ENCODE results near the gene CDT1. TPM values are rescaled to one million over a fixed set of nuclear protein-coding genes. Genes with fewer than 3 reads are reported as not detected.

Gene CDT1
- total and polyA plus RNA-seq, 2 experiments from 2014 or later = 32.6 to 187 TPM

- TF ChIP-seq, protein P1, sequence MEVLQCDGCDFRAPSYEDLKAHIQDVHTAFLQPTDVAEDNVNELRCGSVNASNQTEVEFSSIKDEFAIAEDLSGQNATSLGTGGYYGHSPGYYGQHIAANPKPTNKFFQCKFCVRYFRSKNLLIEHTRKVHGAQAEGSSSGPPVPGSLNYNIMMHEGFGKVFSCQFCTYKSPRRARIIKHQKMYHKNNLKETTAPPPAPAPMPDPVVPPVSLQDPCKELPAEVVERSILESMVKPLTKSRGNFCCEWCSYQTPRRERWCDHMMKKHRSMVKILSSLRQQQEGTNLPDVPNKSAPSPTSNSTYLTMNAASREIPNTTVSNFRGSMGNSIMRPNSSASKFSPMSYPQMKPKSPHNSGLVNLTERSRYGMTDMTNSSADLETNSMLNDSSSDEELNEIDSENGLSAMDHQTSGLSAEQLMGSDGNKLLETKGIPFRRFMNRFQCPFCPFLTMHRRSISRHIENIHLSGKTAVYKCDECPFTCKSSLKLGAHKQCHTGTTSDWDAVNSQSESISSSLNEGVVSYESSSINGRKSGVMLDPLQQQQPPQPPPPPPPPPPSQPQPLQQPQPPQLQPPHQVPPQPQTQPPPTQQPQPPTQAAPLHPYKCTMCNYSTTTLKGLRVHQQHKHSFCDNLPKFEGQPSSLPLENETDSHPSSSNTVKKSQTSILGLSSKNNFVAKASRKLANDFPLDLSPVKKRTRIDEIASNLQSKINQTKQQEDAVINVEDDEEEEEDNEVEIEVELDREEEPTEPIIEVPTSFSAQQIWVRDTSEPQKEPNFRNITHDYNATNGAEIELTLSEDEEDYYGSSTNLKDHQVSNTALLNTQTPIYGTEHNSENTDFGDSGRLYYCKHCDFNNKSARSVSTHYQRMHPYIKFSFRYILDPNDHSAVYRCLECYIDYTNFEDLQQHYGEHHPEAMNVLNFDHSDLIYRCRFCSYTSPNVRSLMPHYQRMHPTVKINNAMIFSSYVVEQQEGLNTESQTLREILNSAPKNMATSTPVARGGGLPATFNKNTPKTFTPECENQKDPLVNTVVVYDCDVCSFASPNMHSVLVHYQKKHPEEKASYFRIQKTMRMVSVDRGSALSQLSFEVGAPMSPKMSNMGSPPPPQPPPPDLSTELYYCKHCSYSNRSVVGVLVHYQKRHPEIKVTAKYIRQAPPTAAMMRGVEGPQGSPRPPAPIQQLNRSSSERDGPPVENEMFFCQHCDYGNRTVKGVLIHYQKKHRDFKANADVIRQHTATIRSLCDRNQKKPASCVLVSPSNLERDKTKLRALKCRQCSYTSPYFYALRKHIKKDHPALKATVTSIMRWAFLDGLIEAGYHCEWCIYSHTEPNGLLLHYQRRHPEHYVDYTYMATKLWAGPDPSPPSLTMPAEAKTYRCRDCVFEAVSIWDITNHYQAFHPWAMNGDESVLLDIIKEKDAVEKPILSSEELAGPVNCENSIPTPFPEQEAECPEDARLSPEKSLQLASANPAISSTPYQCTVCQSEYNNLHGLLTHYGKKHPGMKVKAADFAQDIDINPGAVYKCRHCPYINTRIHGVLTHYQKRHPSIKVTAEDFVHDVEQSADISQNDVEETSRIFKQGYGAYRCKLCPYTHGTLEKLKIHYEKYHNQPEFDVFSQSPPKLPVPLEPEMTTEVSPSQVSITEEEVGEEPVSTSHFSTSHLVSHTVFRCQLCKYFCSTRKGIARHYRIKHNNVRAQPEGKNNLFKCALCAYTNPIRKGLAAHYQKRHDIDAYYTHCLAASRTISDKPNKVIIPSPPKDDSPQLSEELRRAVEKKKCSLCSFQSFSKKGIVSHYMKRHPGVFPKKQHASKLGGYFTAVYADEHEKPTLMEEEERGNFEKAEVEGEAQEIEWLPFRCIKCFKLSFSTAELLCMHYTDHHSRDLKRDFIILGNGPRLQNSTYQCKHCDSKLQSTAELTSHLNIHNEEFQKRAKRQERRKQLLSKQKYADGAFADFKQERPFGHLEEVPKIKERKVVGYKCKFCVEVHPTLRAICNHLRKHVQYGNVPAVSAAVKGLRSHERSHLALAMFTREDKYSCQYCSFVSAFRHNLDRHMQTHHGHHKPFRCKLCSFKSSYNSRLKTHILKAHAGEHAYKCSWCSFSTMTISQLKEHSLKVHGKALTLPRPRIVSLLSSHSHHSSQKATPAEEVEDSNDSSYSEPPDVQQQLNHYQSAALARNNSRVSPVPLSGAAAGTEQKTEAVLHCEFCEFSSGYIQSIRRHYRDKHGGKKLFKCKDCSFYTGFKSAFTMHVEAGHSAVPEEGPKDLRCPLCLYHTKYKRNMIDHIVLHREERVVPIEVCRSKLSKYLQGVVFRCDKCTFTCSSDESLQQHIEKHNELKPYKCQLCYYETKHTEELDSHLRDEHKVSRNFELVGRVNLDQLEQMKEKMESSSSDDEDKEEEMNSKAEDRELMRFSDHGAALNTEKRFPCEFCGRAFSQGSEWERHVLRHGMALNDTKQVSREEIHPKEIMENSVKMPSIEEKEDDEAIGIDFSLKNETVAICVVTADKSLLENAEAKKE (CRISPR knock-in tag; IDR thresholded peaks at IDR 0.05) = no peak
- TF ChIP-seq EZH2 (IDR thresholded peaks at IDR 0.05; ENCODE audit: low read depth, unreplicated experiment) (no peak), CREB1 (CRISPR knock-in tag; IDR thresholded peaks at IDR 0.05; ENCODE audit: low read depth) (no peak), POLR2AphosphoS5 (IDR thresholded peaks at IDR 0.05; ENCODE audit: low read depth) (no peak), ZNF331 (CRISPR knock-in tag; IDR thresholded peaks at IDR 0.05; ENCODE audit: low read depth) (no peak), STAT1 (IDR thresholded peaks at IDR 0.05; ENCODE audit: unreplicated experiment) (no peak), EZH2phosphoT487 (IDR thresholded peaks at IDR 0.05; ENCODE audit: unreplicated experiment) (no peak), JUNB (IDR thresholded peaks at IDR 0.05; ENCODE audit: unreplicated experiment) (no peak)
- TF ChIP-seq, protein P2, sequence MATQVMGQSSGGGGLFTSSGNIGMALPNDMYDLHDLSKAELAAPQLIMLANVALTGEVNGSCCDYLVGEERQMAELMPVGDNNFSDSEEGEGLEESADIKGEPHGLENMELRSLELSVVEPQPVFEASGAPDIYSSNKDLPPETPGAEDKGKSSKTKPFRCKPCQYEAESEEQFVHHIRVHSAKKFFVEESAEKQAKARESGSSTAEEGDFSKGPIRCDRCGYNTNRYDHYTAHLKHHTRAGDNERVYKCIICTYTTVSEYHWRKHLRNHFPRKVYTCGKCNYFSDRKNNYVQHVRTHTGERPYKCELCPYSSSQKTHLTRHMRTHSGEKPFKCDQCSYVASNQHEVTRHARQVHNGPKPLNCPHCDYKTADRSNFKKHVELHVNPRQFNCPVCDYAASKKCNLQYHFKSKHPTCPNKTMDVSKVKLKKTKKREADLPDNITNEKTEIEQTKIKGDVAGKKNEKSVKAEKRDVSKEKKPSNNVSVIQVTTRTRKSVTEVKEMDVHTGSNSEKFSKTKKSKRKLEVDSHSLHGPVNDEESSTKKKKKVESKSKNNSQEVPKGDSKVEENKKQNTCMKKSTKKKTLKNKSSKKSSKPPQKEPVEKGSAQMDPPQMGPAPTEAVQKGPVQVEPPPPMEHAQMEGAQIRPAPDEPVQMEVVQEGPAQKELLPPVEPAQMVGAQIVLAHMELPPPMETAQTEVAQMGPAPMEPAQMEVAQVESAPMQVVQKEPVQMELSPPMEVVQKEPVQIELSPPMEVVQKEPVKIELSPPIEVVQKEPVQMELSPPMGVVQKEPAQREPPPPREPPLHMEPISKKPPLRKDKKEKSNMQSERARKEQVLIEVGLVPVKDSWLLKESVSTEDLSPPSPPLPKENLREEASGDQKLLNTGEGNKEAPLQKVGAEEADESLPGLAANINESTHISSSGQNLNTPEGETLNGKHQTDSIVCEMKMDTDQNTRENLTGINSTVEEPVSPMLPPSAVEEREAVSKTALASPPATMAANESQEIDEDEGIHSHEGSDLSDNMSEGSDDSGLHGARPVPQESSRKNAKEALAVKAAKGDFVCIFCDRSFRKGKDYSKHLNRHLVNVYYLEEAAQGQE (IDR thresholded peaks at IDR 0.05; ENCODE audit: unreplicated experiment) = no peak
- TF ChIP-seq, protein P3, sequence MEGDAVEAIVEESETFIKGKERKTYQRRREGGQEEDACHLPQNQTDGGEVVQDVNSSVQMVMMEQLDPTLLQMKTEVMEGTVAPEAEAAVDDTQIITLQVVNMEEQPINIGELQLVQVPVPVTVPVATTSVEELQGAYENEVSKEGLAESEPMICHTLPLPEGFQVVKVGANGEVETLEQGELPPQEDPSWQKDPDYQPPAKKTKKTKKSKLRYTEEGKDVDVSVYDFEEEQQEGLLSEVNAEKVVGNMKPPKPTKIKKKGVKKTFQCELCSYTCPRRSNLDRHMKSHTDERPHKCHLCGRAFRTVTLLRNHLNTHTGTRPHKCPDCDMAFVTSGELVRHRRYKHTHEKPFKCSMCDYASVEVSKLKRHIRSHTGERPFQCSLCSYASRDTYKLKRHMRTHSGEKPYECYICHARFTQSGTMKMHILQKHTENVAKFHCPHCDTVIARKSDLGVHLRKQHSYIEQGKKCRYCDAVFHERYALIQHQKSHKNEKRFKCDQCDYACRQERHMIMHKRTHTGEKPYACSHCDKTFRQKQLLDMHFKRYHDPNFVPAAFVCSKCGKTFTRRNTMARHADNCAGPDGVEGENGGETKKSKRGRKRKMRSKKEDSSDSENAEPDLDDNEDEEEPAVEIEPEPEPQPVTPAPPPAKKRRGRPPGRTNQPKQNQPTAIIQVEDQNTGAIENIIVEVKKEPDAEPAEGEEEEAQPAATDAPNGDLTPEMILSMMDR (conservative IDR thresholded peaks at IDR 0.05; ENCODE audit: low read depth in 2 of 2) = no peak
Measured at GRCh38 chr16:88856122-88856827, 52.7 kb downstream of the CDT1 start (continued).
